Neural cell (in vitro differentiated cells): ENCODE results near the gene BLVRA. TPM values are rescaled to one million over a fixed set of nuclear protein-coding genes. Genes with fewer than 3 reads are reported as not detected.

Source experiments
- H2AFZ ChIP-seq: fragments of 200-600, 300-800 bp; sonication (generic), shearing (Covaris generic); 2 replicates; pipeline ENCODE4 v1.6.0; 2014; ENCODE audit warnings: low read depth, mild to moderate bottlenecking, antibody characterized with exemption, low read length, moderate library complexity
- H3F3A ChIP-seq: fragments of 200-600 bp; shearing (Covaris generic); 2 replicates; pipeline ENCODE4 v1.6.1; 2016; ENCODE audit warnings: mild to moderate bottlenecking, moderate library complexity, mixed read lengths, antibody characterized with exemption, low read length; ENCODE audit not compliant: insufficient read depth, poor library complexity, severe bottlenecking
- H3K27ac ChIP-seq: fragments of 200-600, 300-800 bp; sonication (generic), shearing (Covaris generic); 2 replicates; pipeline ENCODE4 v1.5.1; 2014; ENCODE audit warnings: mild to moderate bottlenecking, low read length, moderate library complexity
- H3K27me3 ChIP-seq: fragments of 300-800, 200-600 bp; sonication (generic), shearing (Covaris generic); 2 replicates; pipeline ENCODE4 v1.6.0; 2014; ENCODE audit warnings: mild to moderate bottlenecking, low read depth, low read length, moderate library complexity; ENCODE audit not compliant: insufficient read depth
- H3K36me3 ChIP-seq: fragments of 300-800, 200-600 bp; sonication (generic), shearing (Covaris generic); 2 replicates; pipeline ENCODE4 v1.5.1; 2014; ENCODE audit warnings: mild to moderate bottlenecking, antibody characterized with exemption, low read length, moderate library complexity; ENCODE audit not compliant: insufficient read depth
- H3K4me2 ChIP-seq: fragments of 300-800, 200-600 bp; sonication (generic), shearing (Covaris generic); 2 replicates; pipeline ENCODE4 v1.6.0; 2014; ENCODE audit warnings: mild to moderate bottlenecking, low read length
- H3K4me3 ChIP-seq: fragments of 300-800, 200-600 bp; sonication (generic), shearing (Covaris generic); 2 replicates; pipeline ENCODE4 v1.5.1; 2014; ENCODE audit warnings: mild to moderate bottlenecking, low read length, moderate library complexity
- H3K79me2 ChIP-seq: fragments of 200-600 bp; shearing (Covaris generic); replicated peaks from 2 replicates; pipeline ENCODE4 v1.6.0; 2014; ENCODE audit warnings: mild to moderate bottlenecking, low read length, moderate library complexity; ENCODE audit not compliant: insufficient read depth
- H3K9ac ChIP-seq: fragments of 300-800, 200-600 bp; sonication (generic), shearing (Covaris generic); 2 replicates; pipeline ENCODE4 v1.6.1; 2016; ENCODE audit warnings: mild to moderate bottlenecking, low read length, mixed read lengths
- H3K9me2 ChIP-seq: fragments of 200-600 bp; shearing (Covaris generic); 2 replicates; pipeline ENCODE4 v1.6.1; 2016; ENCODE audit warnings: mild to moderate bottlenecking, low read length, mixed read lengths; ENCODE audit not compliant: insufficient read depth
- H3K9me3 ChIP-seq: fragments of 200-600, 300-800 bp; sonication (generic), shearing (Covaris generic); 2 replicates; pipeline ENCODE4 v1.6.1; 2016; ENCODE audit warnings: mild to moderate bottlenecking, mixed run types, low read length, moderate library complexity, mixed read lengths
- H4K20me1 ChIP-seq: fragments of 200-600 bp; shearing (Covaris generic); 2 replicates; pipeline ENCODE4 v1.6.1; 2016; ENCODE audit warnings: mild to moderate bottlenecking, mixed run types; ENCODE audit not compliant: insufficient read depth
- EP300 ChIP-seq: fragments of 450-650 bp; conservative IDR thresholded peaks from 2 replicates; pipeline ENCODE4 v1.6.1; 2014; ENCODE audit warnings: antibody characterized with exemption, mild to moderate bottlenecking, moderate library complexity; ENCODE audit not compliant: poor library complexity, severe bottlenecking
- EZH2 ChIP-seq: fragments of 200-600, 300-800 bp; shearing (Covaris generic), sonication (generic); IDR thresholded peaks from 2 replicates; pipeline ENCODE4 v1.6.1; 2014; ENCODE audit warnings: antibody characterized with exemption, low read length, borderline replicate concordance, mild to moderate bottlenecking; ENCODE audit not compliant: insufficient read depth, poor library complexity, severe bottlenecking
- MXI1 ChIP-seq: fragments of 450-650 bp; conservative IDR thresholded peaks from 2 replicates; pipeline ENCODE4 v1.6.1; 2014; ENCODE audit warnings: antibody characterized with exemption, mild to moderate bottlenecking; ENCODE audit not compliant: poor library complexity, severe bottlenecking
- POLR2AphosphoS5 ChIP-seq: IDR thresholded peaks from 2 replicates; pipeline ENCODE4 v1.6.1; 2012
- RAD21 ChIP-seq: fragments of 450-650 bp; conservative IDR thresholded peaks from 2 replicates; pipeline ENCODE4 v1.6.1; 2014; ENCODE audit warnings: antibody characterized with exemption, mild to moderate bottlenecking, moderate library complexity
- SMC3 ChIP-seq: fragments of 450-650 bp; conservative IDR thresholded peaks from 2 replicates; pipeline ENCODE4 v1.6.1; 2014; ENCODE audit warnings: antibody characterized with exemption, mild to moderate bottlenecking, moderate library complexity; ENCODE audit not compliant: poor library complexity
- TAF1 ChIP-seq: IDR thresholded peaks from 2 replicates; pipeline ENCODE4 v1.6.1; 2012; ENCODE audit warnings: low read depth
- polyA plus RNA-seq: library from polyadenylated mRNA; depleted of rRNA; stranded (reverse); fragments of >200 nt; gene quantifications from 2 replicates; pipeline ENCODE4 v1.2.3, GENCODE V29; 2014
- TF ChIP-seq, protein P1 (sequence below): IDR thresholded peaks from 2 replicates; pipeline ENCODE4 v1.6.1; 2012; ENCODE audit warnings: borderline replicate concordance
- TF ChIP-seq, protein P2 (sequence below): fragments of 450-650 bp; IDR thresholded peaks from 2 replicates; pipeline ENCODE4 v1.5.1; 2014; ENCODE audit warnings: antibody characterized with exemption, mild to moderate bottlenecking, moderate library complexity; ENCODE audit not compliant: poor library complexity, severe bottlenecking

Gene BLVRA
- polyA plus RNA-seq, 1 donor from 2014 or later: 12.4 TPM

DNA sequence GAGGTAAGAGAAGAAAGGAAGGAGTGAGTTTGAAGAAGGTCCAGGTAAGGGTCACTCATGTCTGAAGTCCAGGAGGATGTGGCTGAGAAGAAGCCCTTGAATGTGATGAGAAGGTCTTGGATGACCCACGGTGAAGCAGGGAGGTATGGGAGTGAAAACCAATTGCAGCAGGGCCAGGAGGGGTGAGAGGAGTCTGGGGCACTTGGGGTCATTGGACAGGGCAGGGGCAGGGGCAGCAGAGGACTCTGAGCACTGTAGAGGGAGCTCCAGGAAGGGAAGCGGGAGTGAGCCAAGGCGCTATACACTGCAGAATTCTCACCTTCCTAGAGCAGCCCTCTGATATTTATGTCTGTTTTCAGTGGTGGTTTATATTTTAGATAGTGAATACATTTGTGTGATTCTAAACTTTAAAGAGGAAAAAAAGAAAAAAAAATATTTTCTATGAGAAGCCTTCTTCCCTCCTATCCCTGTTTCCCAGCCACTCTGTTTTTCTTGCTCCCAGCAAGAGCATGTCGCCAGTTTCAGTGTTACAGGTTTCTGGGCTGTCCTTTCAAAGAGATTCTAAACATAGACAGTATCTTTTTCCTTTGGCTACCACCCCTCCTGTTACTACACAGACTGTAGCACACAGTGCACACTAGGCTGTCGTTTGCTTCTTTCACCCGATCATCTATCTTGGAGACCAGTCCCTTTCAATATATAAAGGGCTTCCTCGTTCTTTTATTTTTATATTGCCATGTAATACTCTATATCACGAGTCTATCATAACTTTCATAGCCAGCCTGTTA is 24.5 kb downstream of the BLVRA start:
- no peak overlapping the region for H3K4me2 ChIP-seq
- H3K27ac ChIP-seq: no peak overlapping the region
- no peak overlapping the region for H3K9ac ChIP-seq
- H3K36me3 ChIP-seq: no peaks in the 10 kb centered on the region
- no peak overlapping the region for H2AFZ ChIP-seq
- no peaks in the 10 kb centered on the region for H4K20me1 ChIP-seq
- H3K27me3 ChIP-seq: no peaks in the 10 kb centered on the region
- no peaks in the 10 kb centered on the region for H3K9me2 ChIP-seq
- no peak overlapping the region for H3K4me3 ChIP-seq
- no peaks in the 10 kb centered on the region for H3K9me3 ChIP-seq
- TF ChIP-seq RAD21 (no peak), EP300 (no peak), SMC3 (no peak), EZH2 (no peak), TAF1 (no peak), POLR2AphosphoS5 (no peak), MXI1 (no peak)
- TF ChIP-seq, protein P1, sequence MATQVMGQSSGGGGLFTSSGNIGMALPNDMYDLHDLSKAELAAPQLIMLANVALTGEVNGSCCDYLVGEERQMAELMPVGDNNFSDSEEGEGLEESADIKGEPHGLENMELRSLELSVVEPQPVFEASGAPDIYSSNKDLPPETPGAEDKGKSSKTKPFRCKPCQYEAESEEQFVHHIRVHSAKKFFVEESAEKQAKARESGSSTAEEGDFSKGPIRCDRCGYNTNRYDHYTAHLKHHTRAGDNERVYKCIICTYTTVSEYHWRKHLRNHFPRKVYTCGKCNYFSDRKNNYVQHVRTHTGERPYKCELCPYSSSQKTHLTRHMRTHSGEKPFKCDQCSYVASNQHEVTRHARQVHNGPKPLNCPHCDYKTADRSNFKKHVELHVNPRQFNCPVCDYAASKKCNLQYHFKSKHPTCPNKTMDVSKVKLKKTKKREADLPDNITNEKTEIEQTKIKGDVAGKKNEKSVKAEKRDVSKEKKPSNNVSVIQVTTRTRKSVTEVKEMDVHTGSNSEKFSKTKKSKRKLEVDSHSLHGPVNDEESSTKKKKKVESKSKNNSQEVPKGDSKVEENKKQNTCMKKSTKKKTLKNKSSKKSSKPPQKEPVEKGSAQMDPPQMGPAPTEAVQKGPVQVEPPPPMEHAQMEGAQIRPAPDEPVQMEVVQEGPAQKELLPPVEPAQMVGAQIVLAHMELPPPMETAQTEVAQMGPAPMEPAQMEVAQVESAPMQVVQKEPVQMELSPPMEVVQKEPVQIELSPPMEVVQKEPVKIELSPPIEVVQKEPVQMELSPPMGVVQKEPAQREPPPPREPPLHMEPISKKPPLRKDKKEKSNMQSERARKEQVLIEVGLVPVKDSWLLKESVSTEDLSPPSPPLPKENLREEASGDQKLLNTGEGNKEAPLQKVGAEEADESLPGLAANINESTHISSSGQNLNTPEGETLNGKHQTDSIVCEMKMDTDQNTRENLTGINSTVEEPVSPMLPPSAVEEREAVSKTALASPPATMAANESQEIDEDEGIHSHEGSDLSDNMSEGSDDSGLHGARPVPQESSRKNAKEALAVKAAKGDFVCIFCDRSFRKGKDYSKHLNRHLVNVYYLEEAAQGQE: no peak
- TF ChIP-seq, protein P2, sequence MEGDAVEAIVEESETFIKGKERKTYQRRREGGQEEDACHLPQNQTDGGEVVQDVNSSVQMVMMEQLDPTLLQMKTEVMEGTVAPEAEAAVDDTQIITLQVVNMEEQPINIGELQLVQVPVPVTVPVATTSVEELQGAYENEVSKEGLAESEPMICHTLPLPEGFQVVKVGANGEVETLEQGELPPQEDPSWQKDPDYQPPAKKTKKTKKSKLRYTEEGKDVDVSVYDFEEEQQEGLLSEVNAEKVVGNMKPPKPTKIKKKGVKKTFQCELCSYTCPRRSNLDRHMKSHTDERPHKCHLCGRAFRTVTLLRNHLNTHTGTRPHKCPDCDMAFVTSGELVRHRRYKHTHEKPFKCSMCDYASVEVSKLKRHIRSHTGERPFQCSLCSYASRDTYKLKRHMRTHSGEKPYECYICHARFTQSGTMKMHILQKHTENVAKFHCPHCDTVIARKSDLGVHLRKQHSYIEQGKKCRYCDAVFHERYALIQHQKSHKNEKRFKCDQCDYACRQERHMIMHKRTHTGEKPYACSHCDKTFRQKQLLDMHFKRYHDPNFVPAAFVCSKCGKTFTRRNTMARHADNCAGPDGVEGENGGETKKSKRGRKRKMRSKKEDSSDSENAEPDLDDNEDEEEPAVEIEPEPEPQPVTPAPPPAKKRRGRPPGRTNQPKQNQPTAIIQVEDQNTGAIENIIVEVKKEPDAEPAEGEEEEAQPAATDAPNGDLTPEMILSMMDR: no peak
- no peaks in the 10 kb centered on the region for H3K79me2 ChIP-seq
- no peaks in the 10 kb centered on the region for H3F3A ChIP-seq

DNA sequence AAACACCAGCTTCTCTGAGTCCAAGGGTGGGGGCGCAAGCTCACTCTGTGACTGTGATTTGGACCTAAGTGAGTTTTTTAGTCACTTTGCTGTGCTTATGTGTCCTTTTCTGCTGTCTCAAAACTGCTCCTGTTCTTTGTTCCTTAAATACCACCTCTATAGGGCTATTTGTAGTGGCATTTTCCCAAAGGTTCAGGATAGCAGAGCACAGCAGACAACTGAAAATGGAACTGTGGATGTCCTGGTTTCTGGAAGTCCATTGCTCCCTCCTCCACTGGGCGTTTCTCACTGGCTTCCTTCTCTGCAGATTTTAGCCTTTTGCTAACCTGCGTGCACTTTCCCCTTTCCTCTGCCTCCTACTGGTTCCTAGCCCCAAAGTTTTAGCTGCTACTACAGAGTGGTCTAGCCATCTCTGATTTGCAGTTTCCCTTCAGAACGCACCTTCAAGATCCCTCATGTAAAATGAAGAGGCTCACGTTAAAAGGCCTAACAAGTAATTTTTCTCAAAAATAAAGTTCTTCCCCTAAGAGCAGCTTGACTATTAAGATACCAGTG is 25.6 kb downstream of the BLVRA start:
- Histone ChIP-seq H3K79me2 (no peaks in the 10 kb centered on the region), H3K4me3 (no peak overlapping the region), H3K27ac (no peak overlapping the region), H2AFZ (no peak overlapping the region), H3F3A (no peaks in the 10 kb centered on the region), H3K4me2 (no peak overlapping the region), H3K9ac (no peak overlapping the region), H4K20me1 (no peaks in the 10 kb centered on the region), H3K36me3 (no peaks in the 10 kb centered on the region), H3K9me3 (no peaks in the 10 kb centered on the region), H3K9me2 (no peaks in the 10 kb centered on the region), H3K27me3 (no peaks in the 10 kb centered on the region)
- TF ChIP-seq POLR2AphosphoS5: no peak
- TF ChIP-seq, protein P2: no peak
- TF ChIP-seq SMC3: no peak
- no peak for TF ChIP-seq TAF1
- no peak for TF ChIP-seq MXI1
- no peak for TF ChIP-seq EZH2
- TF ChIP-seq, protein P1: no peak
- no peak for TF ChIP-seq RAD21
- no peak for TF ChIP-seq EP300
